Stromal cell of bone marrow (primary cell): ENCODE data around the gene NEK7.
"Not testable (repeated sequence)": the region's sequence is repeated elsewhere in the genome, so short reads cannot be mapped to it uniquely, and the experiment has no call there.

Source experiments
- DNase-seq: peaks from one replicate; pipeline ENCODE4 v3.0.0-alpha.2; 2012; ENCODE audit warnings: low read depth

NEK7 gene

GRCh38 chr1:198156745-198157240 is at the start of gene NEK7:
NEK7 (plus strand) TSS chr1:198156998; CDS start chr1:198232581, 75,583 bp downstream.
- DNase-seq = peak; percentile 74

- DNase-seq = peak; percentile 27
Measured at GRCh38 chr1:198107091-198107501, 49.7 kb upstream of the NEK7 start.

DNA sequence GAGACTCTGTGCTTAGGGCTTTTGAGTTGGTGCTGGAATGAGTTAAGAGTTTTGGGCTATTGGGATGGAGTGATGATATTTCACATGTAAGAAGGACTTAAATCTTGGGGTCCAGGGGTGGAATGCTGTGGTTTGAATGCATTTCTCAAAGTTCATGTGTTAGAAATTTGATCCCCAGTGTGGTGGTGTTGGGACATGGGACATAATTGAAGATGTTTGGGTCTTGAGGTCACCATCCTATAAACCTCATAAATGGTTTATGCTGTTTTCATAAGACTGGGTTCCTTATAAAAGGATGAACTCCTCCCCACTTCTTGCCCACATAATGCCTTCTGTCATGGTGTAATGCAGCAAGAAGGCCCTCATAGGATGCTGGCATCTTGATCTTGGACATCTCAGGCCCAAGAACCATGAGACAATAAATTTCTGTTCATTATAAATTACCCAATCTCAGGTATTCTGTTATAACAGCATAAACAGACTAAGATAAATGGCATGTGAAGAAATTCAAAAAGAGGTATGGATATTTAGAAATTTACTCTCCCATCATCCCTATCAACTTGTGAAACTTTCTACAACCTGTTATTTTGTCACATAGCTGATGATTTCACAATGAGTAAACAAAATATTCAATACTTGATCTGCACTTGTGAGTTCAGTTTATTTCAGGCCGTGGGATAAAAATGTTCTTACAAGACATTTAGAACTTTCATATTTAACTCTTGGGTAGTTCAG is 48.0 kb upstream of the NEK7 start:
- no peak for DNase-seq

DNA sequence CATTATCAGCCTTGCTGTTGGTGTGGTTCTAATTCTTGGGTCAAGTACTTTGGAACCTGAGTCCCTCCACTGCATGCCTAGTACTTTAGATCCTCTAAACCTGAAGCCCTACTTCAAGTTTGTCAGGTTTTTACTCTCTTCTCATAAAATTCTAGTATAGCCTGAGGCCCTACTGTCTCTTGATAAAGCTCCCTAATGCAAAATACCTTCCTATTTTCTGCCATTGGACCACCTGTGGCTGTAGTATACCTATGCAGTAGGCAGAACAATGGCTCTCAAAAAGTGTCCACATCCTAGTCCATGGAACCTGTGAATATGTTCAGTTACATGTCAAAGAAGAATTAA is 47.5 kb upstream of the NEK7 start:
- no peak for DNase-seq

GRCh38 chr1:198113342-198113750 is 43.5 kb upstream of the NEK7 start:
- DNase-seq = peak; percentile 81

DNA sequence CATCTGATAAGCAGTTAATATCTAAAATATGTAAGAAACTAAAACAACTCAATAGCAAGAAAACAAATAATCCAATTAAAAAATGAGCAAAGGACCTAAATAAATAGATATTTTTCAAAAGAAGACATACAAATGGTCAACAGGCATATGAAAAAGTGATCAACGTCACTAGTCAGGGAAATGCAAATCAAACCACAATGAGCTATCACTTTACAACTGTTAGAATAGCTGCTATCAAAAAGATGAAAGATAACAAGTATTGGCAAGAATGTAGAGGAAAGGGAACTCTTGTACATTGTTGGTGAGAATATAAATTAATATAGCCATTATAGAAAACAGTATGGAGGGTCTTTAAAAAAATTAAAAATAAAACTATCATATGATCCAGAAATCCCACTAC is 40.7 kb upstream of the NEK7 start:
- DNase-seq = no peak

DNA sequence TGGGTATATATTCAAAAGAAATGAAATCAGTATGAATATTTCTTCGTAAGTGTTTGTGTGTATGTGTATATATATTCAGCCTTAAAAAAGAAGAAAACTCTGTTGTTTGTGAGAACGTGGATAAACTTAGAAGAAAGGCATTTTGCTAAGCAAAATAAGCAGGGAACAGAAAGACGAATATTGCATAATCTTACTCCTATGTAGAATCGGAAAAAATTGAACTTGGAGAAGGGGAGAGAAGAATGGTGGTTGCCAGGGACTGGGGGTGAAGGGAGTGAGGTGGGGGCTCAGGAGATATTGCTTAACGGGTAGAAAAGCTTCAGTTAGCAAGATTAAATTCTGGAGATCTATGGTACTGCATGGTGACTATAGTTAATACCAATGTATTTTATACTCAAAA is 40.3 kb upstream of the NEK7 start:
- DNase-seq = no peak

DNA sequence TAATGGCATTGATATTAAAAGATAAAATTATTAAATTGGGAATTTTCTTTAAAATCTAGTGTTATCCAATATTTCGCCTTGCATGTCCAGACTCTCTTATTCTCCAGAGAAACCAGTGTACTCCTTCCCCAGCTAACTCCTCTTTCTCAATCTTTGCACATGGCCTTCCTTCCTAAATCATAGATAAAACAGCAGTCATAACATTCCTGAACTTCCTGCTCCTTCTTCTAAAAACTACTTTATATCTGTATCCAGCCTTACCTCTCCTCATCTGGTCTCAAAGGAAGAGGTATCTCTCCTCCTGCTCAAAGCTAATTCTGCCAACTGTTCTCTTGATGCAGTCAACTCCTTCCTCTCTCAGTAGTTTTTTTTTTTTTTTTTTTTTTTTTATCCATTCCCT is 39.5 kb upstream of the NEK7 start:
- no peak for DNase-seq

GRCh38 chr1:198118134-198118533 is 38.7 kb upstream of the NEK7 start:
- DNase-seq = peak; percentile 97

- DNase-seq = no peak
Measured at GRCh38 chr1:198119906-198120305, 36.9 kb upstream of the NEK7 start.

GRCh38 chr1:198121056-198121826 is 35.6 kb upstream of the NEK7 start:
- DNase-seq = peak; percentile 80

DNA sequence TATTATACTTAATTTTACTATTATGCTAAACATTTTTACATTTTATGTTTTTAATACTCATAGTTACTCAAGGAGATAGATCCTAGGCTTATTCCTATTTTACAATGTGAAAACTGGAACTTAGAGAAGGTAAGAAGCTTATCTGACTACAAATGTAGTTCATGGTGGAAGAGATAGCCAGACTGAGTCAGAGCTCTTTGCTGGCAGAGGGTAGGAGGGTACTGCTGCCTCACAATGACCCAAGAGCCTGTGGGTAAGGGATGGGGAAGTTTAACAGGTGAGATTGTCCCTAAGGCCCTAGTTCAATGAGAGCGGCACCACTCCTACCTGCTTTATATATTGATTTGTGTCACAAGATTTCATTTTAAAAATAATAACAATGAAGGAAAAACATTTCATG is 34.1 kb upstream of the NEK7 start:
- DNase-seq = no peak

GRCh38 chr1:198123133-198123532 is 33.7 kb upstream of the NEK7 start:
- no peak for DNase-seq

- no peak for DNase-seq
Measured at GRCh38 chr1:198124673-198125072, 32.1 kb upstream of the NEK7 start.

DNA sequence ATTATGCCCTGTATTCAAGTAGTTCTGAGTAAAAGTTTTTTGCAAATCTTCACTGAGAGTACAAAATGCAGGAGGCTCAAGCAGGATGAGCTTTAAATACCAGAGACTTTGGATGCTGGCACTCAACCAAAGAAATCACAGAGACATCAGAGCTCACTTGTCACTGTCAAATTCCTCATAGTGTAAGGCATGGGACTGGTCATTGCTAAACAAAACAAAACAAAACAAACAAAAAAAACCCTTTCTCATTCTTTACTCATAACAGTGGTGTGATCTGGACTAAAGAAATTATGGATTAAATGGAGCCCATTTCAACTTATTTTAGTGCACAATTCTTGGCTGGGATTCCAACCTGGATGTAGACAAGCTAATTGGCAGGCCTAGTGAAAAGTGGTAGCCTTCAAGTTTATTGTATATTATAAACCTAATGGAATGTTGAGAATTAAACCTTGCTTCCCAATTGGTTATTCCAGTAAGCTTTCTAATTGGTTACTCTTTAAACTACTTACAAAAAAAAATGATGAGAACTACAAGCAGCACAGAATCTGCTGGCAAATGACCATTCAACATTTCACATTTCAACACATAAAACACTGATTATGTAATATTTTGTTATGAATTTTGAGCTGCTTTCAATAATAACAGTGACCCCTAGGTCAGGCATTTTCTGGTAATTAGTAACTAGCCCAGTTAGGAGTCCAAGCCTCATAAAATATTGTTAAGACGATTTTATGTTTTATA is 30.6 kb upstream of the NEK7 start:
- DNase-seq = peak; percentile 68

DNA sequence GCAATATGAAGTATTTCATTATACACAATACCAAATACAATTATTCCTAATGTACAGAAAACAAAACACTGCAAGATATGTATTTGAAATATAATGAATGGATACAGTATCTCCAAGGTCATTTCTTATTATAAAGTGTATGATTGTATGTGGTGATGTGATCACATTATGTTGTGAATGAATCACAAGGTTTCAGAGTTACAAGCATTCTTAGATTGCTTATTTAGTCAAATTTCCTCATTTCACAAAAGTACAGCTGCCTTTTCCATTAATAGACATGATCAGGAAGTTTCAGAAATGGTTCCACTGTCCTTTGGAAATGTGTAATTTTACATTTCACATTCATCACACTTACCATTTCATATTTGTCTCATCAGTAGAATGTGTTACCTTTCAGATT is 28.3 kb upstream of the NEK7 start:
- DNase-seq = no peak

DNA sequence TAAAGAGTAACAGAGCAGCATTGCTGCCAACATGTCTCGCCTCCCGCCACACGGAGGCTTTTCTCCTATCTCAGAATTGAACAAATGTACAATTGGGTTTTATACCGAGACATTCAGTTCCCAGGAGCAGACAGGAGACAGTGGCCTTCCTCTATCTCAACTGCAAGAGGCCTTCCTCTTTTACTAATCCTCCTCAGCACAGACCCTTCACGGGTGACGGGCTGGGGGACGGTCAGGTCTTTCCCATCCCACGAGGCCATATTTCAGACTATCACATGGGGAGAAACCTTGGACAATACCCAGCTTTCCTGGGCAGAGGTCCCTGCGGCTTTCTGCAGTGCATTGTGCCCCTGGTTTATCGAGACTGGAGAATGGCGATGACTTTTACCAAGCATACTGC is 26.7 kb upstream of the NEK7 start:
- DNase-seq = not testable (repeated sequence)

DNA sequence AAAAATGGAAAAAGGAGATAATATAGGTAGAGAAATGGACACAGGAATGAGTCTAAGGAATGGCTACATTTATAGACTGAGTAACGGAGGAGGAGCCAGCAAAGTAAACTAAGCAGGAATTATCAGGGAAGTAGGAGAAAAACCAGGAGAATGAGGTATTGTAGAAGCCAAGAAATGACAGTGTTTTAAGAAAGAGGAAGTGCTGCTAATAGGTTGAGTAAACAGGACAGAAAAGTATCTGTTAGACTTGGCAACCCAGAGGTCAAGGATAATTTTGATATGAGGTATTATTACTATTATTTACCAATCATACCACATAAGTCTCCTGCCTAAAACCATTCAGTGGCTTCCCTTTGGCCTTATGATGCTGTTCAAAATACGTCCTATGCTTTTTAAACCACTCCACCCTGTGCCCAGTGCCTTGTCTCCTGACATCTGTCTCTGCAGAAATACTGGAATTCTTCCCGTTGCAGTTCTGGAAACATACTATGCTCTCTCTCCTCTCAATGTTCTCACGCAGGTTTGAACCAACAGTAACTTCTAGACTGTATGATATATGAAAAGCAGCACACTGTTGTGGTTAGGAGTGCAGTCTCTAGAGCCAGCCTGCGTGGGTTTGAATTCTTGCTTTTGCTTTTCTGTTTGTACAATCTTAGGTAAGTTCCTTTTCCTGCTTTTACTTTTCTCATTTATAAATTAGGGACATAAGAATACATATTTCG is 24.6 kb upstream of the NEK7 start:
- no peak for DNase-seq

DNA sequence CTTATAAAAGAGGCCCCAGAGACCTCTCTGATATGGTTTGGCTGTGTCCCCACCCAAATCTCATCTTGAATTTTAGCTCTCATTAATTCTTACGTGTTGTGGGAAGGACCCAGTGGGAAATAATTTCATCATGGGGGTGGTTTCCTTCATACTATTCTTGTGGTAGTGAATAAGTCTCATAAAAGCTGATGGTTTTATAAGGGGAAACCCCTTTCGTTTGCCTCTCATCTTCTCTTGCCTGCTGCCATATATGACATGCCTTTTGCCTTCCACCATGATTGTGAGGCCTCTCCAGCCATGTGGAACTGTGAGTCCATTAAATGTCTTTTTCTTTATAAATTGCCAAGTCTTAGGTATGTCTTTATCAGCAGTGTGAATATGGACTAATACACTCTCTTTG is 22.5 kb upstream of the NEK7 start:
- DNase-seq = no peak

- no peak for DNase-seq
Measured at GRCh38 chr1:198135366-198135765, 21.4 kb upstream of the NEK7 start.

GRCh38 chr1:198141668-198142351 is 15.0 kb upstream of the NEK7 start:
- DNase-seq = no peak

DNA sequence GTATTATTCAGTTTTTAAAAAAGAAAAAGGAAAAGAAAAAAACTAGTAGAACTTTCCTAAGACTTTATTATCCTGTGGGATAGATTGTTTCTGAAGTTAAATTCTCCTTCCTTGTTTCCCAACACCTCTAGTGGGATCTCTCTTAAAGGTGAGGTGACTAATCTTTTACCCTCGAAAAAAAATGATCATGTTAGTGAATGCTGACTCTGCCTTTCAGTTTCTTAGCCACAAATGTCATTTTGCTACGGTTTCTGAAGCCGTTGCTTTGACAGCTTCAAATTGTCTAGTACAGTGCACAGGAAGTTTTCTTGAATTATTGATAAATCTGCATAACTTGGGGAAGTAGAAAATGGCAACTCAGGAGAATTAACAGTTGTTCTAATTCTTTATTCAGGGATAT is 13.0 kb upstream of the NEK7 start:
- no peak for DNase-seq
